HEK293T (cell line): ENCODE results near the gene MLLT10.
A peak's percentile ranks its signal among the peaks of the same experiment; 100 is the strongest.

Experiments used
- BHLHE40 ChIP-seq: fragments of 450-650 bp; IDR thresholded peaks from 2 replicates; pipeline ENCODE4 v1.6.1; 2016; ENCODE audit warnings: mild to moderate bottlenecking, moderate library complexity, borderline replicate concordance
- ELF4 ChIP-seq: fragments of 450-650 bp; IDR thresholded peaks from 2 replicates; pipeline ENCODE4 v1.6.1; 2017; ENCODE audit warnings: antibody characterized with exemption
- FOXA1 ChIP-seq: fragments of 450-650 bp; IDR thresholded peaks from 2 replicates; pipeline ENCODE4 v1.6.1; 2016; ENCODE audit warnings: mild to moderate bottlenecking
- FOXK2 ChIP-seq: fragments of 450-650 bp; IDR thresholded peaks from 2 replicates; pipeline ENCODE4 v1.6.1; 2016; ENCODE audit warnings: mild to moderate bottlenecking
- FOXM1 ChIP-seq: fragments of 450-650 bp; IDR thresholded peaks from 2 replicates; pipeline ENCODE4 v1.6.1; 2017; ENCODE audit warnings: mild to moderate bottlenecking, borderline replicate concordance
- HDGF ChIP-seq: fragments of 450-650 bp; IDR thresholded peaks from 2 replicates; pipeline ENCODE4 v1.6.1; 2017; ENCODE audit warnings: antibody characterized with exemption, borderline replicate concordance
- NFRKB ChIP-seq: fragments of 450-650 bp; IDR thresholded peaks from 2 replicates; pipeline ENCODE4 v1.6.1; 2016; ENCODE audit warnings: mild to moderate bottlenecking, moderate library complexity
- SP1 ChIP-seq: fragments of 450-650 bp; IDR thresholded peaks from 2 replicates; pipeline ENCODE4 v1.6.1; 2017
- SUZ12 ChIP-seq: fragments of 450-650 bp; IDR thresholded peaks from 2 replicates; pipeline ENCODE4 v1.6.1; 2016; ENCODE audit warnings: mild to moderate bottlenecking
- TARDBP ChIP-seq: fragments of 450-650 bp; IDR thresholded peaks from 2 replicates; pipeline ENCODE4 v1.6.1; 2016
- ZNF384 ChIP-seq: fragments of 450-650 bp; IDR thresholded peaks from 2 replicates; pipeline ENCODE4 v1.6.1; 2016
- TF ChIP-seq, protein P1 (sequence below): fragments of 450-650 bp; IDR thresholded peaks from 2 replicates; pipeline ENCODE4 v1.6.1; 2016

DNA sequence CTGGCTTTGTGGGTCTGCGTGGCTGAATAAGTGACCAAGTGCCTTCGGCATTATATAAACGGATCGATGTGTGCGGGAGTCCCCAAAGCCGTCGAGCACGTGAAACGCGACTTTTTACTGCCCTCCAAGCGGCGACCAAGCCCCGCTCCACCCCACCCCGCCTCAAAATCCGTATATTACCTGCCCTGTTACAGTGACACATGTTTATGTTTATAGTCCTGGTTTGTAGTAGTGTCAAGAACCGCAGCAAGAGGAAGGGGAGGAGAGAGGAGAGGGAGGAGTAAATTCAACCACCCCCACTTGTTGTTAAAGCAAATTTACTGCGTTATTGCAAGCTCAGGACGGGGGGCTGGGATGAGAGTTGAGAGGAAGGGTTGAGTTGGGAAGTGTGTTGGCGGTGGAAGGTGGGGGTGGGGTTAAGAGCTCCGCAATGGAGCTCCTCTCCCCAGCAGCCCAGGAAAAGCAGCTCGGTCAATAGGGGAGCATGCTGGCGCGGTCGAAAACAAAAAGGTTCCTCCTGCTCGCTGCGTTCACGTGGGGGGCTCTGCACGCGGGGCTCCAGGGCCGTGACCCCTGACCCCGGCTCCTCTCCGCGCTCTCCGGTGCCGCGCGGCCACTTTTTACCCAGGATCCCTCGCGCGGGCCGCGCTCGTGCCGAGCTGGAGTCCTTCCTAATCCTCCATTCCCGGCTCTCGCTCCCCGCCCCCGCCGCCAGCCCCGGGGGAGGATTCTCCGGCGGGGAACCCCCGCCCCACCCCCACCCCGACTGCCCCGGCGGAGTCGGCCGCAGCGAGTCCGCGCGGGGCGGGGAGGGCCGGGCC lies 8.5 kb upstream of the MLLT10 start, which contains the start of gene SKIDA1:
- peak; percentile 92; the same call in 1 of the 2 replicates for TF ChIP-seq FOXK2
- no peak for TF ChIP-seq ZNF384
- TF ChIP-seq SUZ12, result no peak
- no peak for TF ChIP-seq NFRKB
- no peak for TF ChIP-seq HDGF
- TF ChIP-seq BHLHE40, result no peak
- TF ChIP-seq FOXM1, result no peak
- TF ChIP-seq, protein P1, sequence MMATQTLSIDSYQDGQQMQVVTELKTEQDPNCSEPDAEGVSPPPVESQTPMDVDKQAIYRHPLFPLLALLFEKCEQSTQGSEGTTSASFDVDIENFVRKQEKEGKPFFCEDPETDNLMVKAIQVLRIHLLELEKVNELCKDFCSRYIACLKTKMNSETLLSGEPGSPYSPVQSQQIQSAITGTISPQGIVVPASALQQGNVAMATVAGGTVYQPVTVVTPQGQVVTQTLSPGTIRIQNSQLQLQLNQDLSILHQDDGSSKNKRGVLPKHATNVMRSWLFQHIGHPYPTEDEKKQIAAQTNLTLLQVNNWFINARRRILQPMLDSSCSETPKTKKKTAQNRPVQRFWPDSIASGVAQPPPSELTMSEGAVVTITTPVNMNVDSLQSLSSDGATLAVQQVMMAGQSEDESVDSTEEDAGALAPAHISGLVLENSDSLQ, result peak; percentile 92
- TF ChIP-seq TARDBP, result no peak
- peak; percentile 24; the same call in 1 of the 2 replicates for TF ChIP-seq ELF4
- no peak for TF ChIP-seq SP1
- no peak for TF ChIP-seq FOXA1
